ENCODE results near the gene CIP2A. TPM values are rescaled to one million over a fixed set of nuclear protein-coding genes. Genes with fewer than 3 reads are reported as not detected.

The CIP2A gene
- total and polyA plus RNA-seq, 7 donors, result 0.60 to 5.4 (median 2.8) TPM

- intact Hi-C loops (cut with DNase I), result no loop called here
- TF ChIP-seq CTCF (IDR thresholded peaks at IDR 0.05), result no peak
- TF ChIP-seq EP300 (IDR thresholded peaks at IDR 0.05), result no peak
- no peak for TF ChIP-seq POLR2AphosphoS5 (IDR thresholded peaks at IDR 0.05)
- no peak for TF ChIP-seq POLR2A (IDR thresholded peaks at IDR 0.05)
- DNase-seq, result no peak
- Histone ChIP-seq H3K4me1 (no peaks in the 10 kb centered on the region), H3K27me3 (no peaks in the 10 kb centered on the region), H3K27ac (no peak overlapping the region), H3K9me3 (no peaks in the 10 kb centered on the region), H3K4me3 (no peak overlapping the region), H3K36me3 (no peaks in the 10 kb centered on the region)
- 97% methylated on average over 5 of the region's 5 CpGs for WGBS, 2 donors
Observed at GRCh38 chr3:108501535-108501934, 87.7 kb downstream of the CIP2A start.

- Histone ChIP-seq H3K9me3 (no peaks in the 10 kb centered on the region), H3K4me3 (no peak overlapping the region), H3K27ac (no peak overlapping the region), H3K4me1 (no peaks in the 10 kb centered on the region), H3K27me3 (no peaks in the 10 kb centered on the region), H3K36me3 (no peaks in the 10 kb centered on the region)
- WGBS, 2 donors, result 94 to 95% methylated on average over 1 of the region's 1 CpG
- intact Hi-C loops (cut with DNase I), result no loop called here
- TF ChIP-seq CTCF (IDR thresholded peaks at IDR 0.05), result no peak
- no peak for TF ChIP-seq POLR2AphosphoS5 (IDR thresholded peaks at IDR 0.05)
- no peak for TF ChIP-seq POLR2A (IDR thresholded peaks at IDR 0.05)
- TF ChIP-seq EP300 (IDR thresholded peaks at IDR 0.05), result no peak
- no peak for DNase-seq
Observed at GRCh38 chr3:108500728-108501127, 88.5 kb downstream of the CIP2A start.

Small RNA genes lying within 50 kb of the gene (small RNA-seq; reads per million reads assigned to genes)
- gene RF00156, result 0 reads per million in 3 donors

Other genes starting within 250 kb of the CIP2A start
- gene MYH15, start 78.8 kb downstream of the CIP2A start, total RNA-seq, result under 1 TPM in 1 of 4 donors, not detected in 3; under 0.01 TPM
- under 1 TPM; 0.23 to 0.60 (median 0.39) TPM for gene MYH15, start 78.8 kb downstream of the CIP2A start, polyA plus RNA-seq
- gene DZIP3, start 284 bp upstream of the CIP2A start, total RNA-seq, result 10 to 100 TPM in 1 of 4 donors, 1 to 10 TPM in 3; 8.8 to 12.0 (median 9.3) TPM
- gene DZIP3, start 284 bp upstream of the CIP2A start, polyA plus RNA-seq, result 1 to 10 TPM; 1.2 to 4.8 (median 1.8) TPM
- gene RETNLB, start 168.0 kb upstream of the CIP2A start, total RNA-seq, result not detected
- 10 to 100 TPM; 48.6 to 86.0 (median 55.3) TPM for gene RETNLB, start 168.0 kb upstream of the CIP2A start, polyA plus RNA-seq
- gene TRAT1, start 233.3 kb upstream of the CIP2A start, total RNA-seq, result under 1 TPM in 2 of 4 donors, not detected in 2; 0.27 to 0.33 TPM
- 1 to 10 TPM in 1 of 3 donors, not detected in 2; 4.4 TPM for gene TRAT1, start 233.3 kb upstream of the CIP2A start, polyA plus RNA-seq

All from sigmoid colon (tissue), 7 donors.